ENCODE results near the gene MLF2. TPM values are rescaled to one million over a fixed set of nuclear protein-coding genes. Genes with fewer than 3 reads are reported as not detected.

MLF2 gene
- total and polyA plus RNA-seq, 10 of the 15 experiments (the other 5 are each of a cell fraction or from before 2014, with no cell fraction given) = 13.5 to 222 (median 130) TPM

- DNase-seq (ENCODE audit: low read depth, low spot score) (no peak), FAIRE-seq (no peak), ATAC-seq (no peak)
- 78% methylated on average over 15 of the region's 15 CpGs for WGBS (ENCODE audit: insufficient coverage, insufficient replicate concordance, low lambda C conversion rate, missing lambda C conversion rate)
- in situ Hi-C loops (cut with MboI) (no loop called here), intact Hi-C loops (cut with micrococcal nuclease; ENCODE audit: unreplicated experiment) (loop anchor here (5.0 kb wide), 2 partner anchors 37 to 222 kb away; no protein-coding TSS in a partner anchor)
- Histone ChIP-seq H3K79me2 (ENCODE audit: control insufficient read depth, insufficient read depth, low read length) (no peaks in the 10 kb centered on the region; the same call in 1 of the 2 replicates), H3K9me3 (replicated peaks; ENCODE audit: control insufficient read depth, insufficient read depth, low read length) (no peaks in the 10 kb centered on the region), H3K9ac (ENCODE audit: control insufficient read depth, insufficient read depth, low read length) (no peak overlapping the region), H3K4me2 (ENCODE audit: control insufficient read depth, insufficient read depth) (no peak overlapping the region; the same call in 1 of the 2 replicates), H3K4me3 (peak overlapping the region; percentile 34; the same call in 1 of the 2 replicates), H3K27me3 (replicated peaks in 1 of 2; ENCODE audit: control insufficient read depth in 2 of 2, insufficient read depth in 2 of 2, low read length in 1 of 2) (no peaks in the 10 kb centered on the region), H4K20me1 (ENCODE audit: control insufficient read depth, insufficient read depth) (no peaks in the 10 kb centered on the region), H3K4me1 (ENCODE audit: control insufficient read depth, insufficient read depth, low read length) (peaks cover 48% of the 10 kb centered on the region), H3K27ac (ENCODE audit: control insufficient read depth, insufficient read depth) (no peak overlapping the region), H3K36me3 (ENCODE audit: control insufficient read depth in 2 of 2, insufficient read depth in 2 of 2, low read length in 1 of 2) (no peaks in the 10 kb centered on the region), H2AFZ (ENCODE audit: control insufficient read depth, low read depth, low read length) (no peak overlapping the region)
- ChIA-PET SMC1A (ENCODE audit: uncharacterized antibody, unreplicated experiment) (interaction anchor here (0.6 to 1.8 kb wide), 5 partner anchors 16 to 77 kb away, joined by 3 to 11 read pairs (median 3); partner anchors contain the start of genes CDCA3, COPS7A, MLF2 and USP5), POLR2A (interaction anchor here (0.7 to 2.0 kb wide), 8 partner anchors 8 to 85 kb away, joined by 3 to 9 read pairs (median 5); partner anchors contain the start of genes MLF2, PTMS, USP5 and ZNF384), CTCF (interaction anchor here (0.7 to 12.7 kb wide), 6 partner anchors 8 to 263 kb away, joined by 3 to 221 read pairs (median 8); partner anchors contain the start of genes MLF2 and PTMS), RAD21 (ENCODE audit: unreplicated experiment) (interaction anchor here (0.7 to 5.7 kb wide), 4 partner anchors 9 to 21 kb away, joined by 3 to 68 read pairs (median 3); partner anchors contain the start of genes MLF2 and PTMS)
- TF ChIP-seq ZNF24 (IDR thresholded peaks at IDR 0.05) = no peak
- no peak for TF ChIP-seq MLLT1 (IDR thresholded peaks at IDR 0.05)
- no peak for TF ChIP-seq DPF2 (IDR thresholded peaks at IDR 0.05)
- no peak for TF ChIP-seq POLR2A (IDR thresholded peaks at IDR 0.05; ENCODE audit: low read depth, low read length)
- no peak for TF ChIP-seq NR2C2 (IDR thresholded peaks at IDR 0.05; ENCODE audit: borderline replicate concordance, control insufficient read depth, insufficient read length, low read depth)
- no peak for TF ChIP-seq CHD1 (IDR thresholded peaks at IDR 0.05; ENCODE audit: low read depth, low read length)
- no peak for TF ChIP-seq ZBED1 (IDR thresholded peaks at IDR 0.05; ENCODE audit: borderline replicate concordance)
- no TSS peak for BruUV-seq (replicated peaks)
Measured at GRCh38 chr12:6774499-6775062, 21.6 kb upstream of the MLF2 start.

All from GM12878 (cell line).